ENCODE data around the gene STXBP1.

STXBP1 gene

GRCh38 chr9:127741831-127742434 lies 129.9 kb downstream of the STXBP1 start:
- Histone ChIP-seq H3K27ac (ENCODE audit: low read length) (no peak overlapping the region), H3K4me3 (ENCODE audit: low read length) (no peak overlapping the region), H3K36me3 (replicated peaks; ENCODE audit: low read depth, low read length) (peaks cover 45% of the 10 kb centered on the region), H3K79me2 (ENCODE audit: low read length) (no peaks in the 10 kb centered on the region), H3K4me2 (ENCODE audit: low read length) (no peak overlapping the region), H3K9me3 (ENCODE audit: insufficient read depth, low read length) (no peaks in the 10 kb centered on the region), H2AFZ (ENCODE audit: low read depth, low read length) (no peak overlapping the region), H3K27me3 (ENCODE audit: low read depth, low read length) (no peaks in the 10 kb centered on the region), H4K20me1 (ENCODE audit: insufficient read depth, low read length) (no peaks in the 10 kb centered on the region), H3K4me1 (ENCODE audit: low read length) (no peaks in the 10 kb centered on the region), H3K9ac (ENCODE audit: low read length) (no peak overlapping the region)
- no peak for TF ChIP-seq CTCF (IDR thresholded peaks at IDR 0.05; ENCODE audit: low read depth, low read length)
- no peak for TF ChIP-seq EZH2phosphoT487 (IDR thresholded peaks at IDR 0.05; ENCODE audit: low read depth)
